ENCODE measurements around the gene JAK2.
"Not testable (repeated sequence)": the region's sequence is repeated elsewhere in the genome, so short reads cannot be mapped to it uniquely, and the experiment has no call there.

Gene JAK2

DNA sequence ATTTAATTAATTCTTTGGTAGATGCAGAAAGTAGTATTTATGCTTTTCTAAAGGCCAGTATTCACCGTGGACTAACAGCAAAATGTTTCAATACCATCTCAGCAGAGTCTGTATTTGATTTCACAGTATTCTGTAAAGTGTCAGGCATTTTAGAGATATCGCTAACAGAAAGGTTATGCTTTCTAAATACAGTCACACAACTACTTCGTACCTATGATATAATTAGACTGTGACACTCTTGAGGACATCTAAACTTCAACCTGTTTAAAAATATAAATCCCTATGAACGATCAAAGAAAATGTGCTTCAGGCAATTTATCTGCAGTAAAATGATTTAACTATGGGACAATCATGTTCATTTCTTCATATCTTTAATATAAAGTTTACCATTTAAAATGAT is 41.7 kb upstream of the JAK2 start:
- H3K4me3 ChIP-seq (ENCODE audit: low read depth, low read length), result no peak overlapping the region
- DNase-seq (ENCODE audit: low read depth), result no peak
- TF ChIP-seq, protein P1, sequence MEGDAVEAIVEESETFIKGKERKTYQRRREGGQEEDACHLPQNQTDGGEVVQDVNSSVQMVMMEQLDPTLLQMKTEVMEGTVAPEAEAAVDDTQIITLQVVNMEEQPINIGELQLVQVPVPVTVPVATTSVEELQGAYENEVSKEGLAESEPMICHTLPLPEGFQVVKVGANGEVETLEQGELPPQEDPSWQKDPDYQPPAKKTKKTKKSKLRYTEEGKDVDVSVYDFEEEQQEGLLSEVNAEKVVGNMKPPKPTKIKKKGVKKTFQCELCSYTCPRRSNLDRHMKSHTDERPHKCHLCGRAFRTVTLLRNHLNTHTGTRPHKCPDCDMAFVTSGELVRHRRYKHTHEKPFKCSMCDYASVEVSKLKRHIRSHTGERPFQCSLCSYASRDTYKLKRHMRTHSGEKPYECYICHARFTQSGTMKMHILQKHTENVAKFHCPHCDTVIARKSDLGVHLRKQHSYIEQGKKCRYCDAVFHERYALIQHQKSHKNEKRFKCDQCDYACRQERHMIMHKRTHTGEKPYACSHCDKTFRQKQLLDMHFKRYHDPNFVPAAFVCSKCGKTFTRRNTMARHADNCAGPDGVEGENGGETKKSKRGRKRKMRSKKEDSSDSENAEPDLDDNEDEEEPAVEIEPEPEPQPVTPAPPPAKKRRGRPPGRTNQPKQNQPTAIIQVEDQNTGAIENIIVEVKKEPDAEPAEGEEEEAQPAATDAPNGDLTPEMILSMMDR (IDR thresholded peaks at IDR 0.05; ENCODE audit: insufficient read depth, low read depth, low read length, missing control alignments), result no peak

DNA sequence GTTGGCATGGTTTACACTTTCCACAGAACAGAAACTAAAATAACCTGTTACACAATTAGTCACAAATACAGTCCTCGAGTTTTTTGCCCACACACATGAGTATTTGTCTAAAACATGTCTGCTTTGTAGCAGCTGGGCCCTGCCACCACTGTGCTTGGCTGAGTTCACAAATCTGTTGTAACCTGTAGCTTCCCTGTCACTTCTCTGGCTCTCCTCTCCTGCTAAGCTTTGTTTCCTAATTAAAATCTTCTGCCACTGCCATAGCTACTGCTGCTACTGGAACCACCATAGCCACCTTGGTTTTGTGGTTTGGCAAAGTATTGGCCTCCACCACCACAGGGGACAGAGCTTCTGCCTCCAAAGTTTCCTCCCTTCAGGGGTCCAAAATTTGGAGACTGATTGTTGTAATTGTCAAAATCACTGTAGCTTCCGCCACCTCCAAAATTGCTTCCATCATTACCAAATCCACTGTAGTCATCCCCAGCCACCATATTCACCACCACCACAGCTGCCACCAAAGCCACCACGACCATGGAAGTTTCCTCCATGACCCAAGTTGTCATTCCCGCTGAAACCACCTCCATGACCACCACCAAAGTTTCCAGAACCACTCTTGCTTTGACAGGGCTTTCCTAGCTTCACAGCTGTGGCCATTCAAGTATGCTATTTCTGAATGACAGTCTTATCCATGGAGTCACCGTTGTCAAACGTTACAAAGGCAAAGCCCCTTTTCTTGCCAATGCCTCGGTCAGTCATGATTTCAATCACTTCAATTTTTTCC is 40.5 kb upstream of the JAK2 start:
- H3K4me3 ChIP-seq (ENCODE audit: low read depth, low read length), result not testable (repeated sequence)
- DNase-seq (ENCODE audit: low read depth), result peak; percentile 48

DNA sequence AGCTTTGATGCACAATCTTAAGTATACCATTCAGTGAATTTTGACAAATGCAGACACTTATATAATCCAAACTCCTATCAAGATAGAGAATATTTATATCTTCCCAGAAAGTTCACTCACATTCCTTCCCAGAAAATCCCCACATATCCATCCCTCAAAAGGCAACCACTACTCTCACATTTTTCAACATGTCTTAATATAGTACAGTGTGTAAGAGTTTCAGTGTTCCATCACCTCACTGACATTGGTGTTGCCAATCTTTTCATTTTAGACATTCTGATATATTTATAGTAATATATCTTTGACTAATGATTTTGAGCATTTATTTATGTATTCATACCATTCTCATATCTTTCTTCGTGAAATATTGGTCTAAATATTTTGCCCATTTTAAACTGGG is 38.1 kb upstream of the JAK2 start:
- TF ChIP-seq, protein P1 (IDR thresholded peaks at IDR 0.05; ENCODE audit: insufficient read depth, low read depth, low read length, missing control alignments), result no peak

DNA sequence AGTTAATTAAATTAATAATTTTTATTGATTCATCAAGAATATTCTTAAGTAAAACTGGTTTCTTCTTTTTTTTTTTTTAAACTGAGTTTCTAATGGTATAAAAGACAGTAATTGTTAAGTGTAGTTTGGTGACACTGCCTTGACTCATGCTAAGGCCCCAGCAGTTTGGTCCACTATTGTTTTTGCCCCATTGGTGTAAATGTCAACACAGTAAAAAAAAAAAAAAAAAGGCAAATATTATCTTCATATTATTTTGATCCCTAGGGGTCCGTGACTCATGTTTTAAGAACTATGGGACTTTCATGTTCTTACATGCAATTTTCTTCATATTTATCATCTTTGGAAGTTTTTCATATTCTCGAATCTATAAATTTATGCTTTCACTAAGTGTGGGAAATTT is 29.2 kb upstream of the JAK2 start:
- TF ChIP-seq, protein P1 (IDR thresholded peaks at IDR 0.05; ENCODE audit: insufficient read depth, low read depth, low read length, missing control alignments), result no peak
- no peak for DNase-seq (ENCODE audit: low read depth)
- H3K4me3 ChIP-seq (ENCODE audit: low read depth, low read length), result no peak overlapping the region

More for the DNA sequence above, 38.1 kb upstream of the JAK2 start:
- H3K4me3 ChIP-seq (ENCODE audit: low read depth, low read length), result no peak overlapping the region
- DNase-seq (ENCODE audit: low read depth), result no peak

DNA sequence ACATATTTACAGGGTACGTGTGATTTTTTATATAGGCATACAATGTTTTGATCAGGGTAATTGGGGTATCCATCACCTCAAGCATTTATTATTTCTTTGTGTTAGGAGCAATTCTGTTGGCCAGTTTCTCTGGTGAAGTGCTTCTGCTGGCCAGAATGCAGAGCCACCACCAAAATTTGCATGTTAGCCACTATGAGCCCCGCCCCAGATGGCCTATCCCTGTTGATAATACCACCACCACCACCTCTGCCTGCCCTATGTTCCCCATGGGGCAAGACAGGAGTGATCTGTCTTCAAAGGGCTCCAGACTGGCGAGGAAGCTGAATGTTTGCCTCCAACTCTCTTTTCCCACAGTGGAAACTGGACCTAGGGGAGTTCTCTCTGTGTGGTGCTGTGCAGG is 26.0 kb upstream of the JAK2 start:
- DNase-seq (ENCODE audit: low read depth), result no peak
- no peak overlapping the region for H3K4me3 ChIP-seq (ENCODE audit: low read depth, low read length)
- TF ChIP-seq, protein P1 (IDR thresholded peaks at IDR 0.05; ENCODE audit: insufficient read depth, low read depth, low read length, missing control alignments), result no peak

DNA sequence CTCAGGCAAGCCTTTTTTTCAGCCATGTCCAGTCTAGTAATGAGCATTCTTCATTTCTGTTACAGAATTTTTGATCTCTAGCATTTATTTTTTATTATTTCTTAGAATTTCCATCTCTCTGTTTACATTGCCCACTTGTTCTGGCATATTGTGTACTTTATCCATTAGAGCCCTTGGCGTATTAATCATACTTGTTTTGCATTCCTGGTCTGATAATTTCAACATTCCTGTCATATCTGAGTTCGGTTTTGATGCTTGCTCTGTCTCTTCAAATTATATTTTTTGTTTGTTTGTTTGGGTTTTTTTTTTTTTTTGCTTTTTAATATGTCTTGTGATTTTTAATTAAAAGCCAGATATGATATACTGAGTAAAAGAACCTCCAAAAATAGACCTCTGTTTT is 23.0 kb upstream of the JAK2 start:
- no peak for DNase-seq (ENCODE audit: low read depth)
- TF ChIP-seq, protein P1 (IDR thresholded peaks at IDR 0.05; ENCODE audit: insufficient read depth, low read depth, low read length, missing control alignments), result no peak
- H3K4me3 ChIP-seq (ENCODE audit: low read depth, low read length), result no peak overlapping the region

DNA sequence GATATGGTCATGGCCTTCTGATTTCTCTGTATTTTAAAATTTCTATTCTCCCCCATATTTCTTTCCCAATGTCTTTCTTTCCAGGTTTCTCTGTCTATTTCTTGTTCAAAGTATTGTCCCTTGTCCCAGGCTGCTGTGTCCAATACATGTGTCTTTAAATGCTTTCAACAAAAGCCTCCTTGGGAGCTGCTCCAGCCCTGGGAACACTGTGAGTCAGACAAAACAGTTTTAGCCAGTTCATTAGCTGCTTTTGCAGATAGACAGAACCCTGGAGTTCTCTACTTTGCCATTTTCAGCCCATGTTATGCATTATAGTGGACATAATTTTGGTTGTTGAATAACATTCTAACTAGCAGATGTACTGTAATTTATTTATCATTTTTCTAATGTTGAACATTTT is 20.5 kb upstream of the JAK2 start:
- DNase-seq (ENCODE audit: low read depth), result no peak
- TF ChIP-seq, protein P1 (IDR thresholded peaks at IDR 0.05; ENCODE audit: insufficient read depth, low read depth, low read length, missing control alignments), result no peak
- H3K4me3 ChIP-seq (ENCODE audit: low read depth, low read length), result no peak overlapping the region
